NB4 (cell line): ENCODE data around the gene PPP1R9A.

Source experiments
- MYC ChIP-seq: IDR thresholded peaks from 2 replicates; pipeline ENCODE4 v1.6.1; 2011; ENCODE audit warnings: low read depth, low read length
- POLR2A ChIP-seq: IDR thresholded peaks from 2 replicates; pipeline ENCODE4 v1.6.1; 2011; ENCODE audit warnings: mild to moderate bottlenecking; ENCODE audit not compliant: insufficient read length; ENCODE audit errors: extremely low read depth
- TF ChIP-seq, protein P1 (sequence below): IDR thresholded peaks from one replicate; pipeline ENCODE4 v1.5.1; 2012; ENCODE audit warnings: low read depth, low read length
- TF ChIP-seq, protein P2 (sequence below): IDR thresholded peaks from 2 replicates; pipeline ENCODE4 v1.6.1; 2011; ENCODE audit warnings: low read depth, low read length

DNA sequence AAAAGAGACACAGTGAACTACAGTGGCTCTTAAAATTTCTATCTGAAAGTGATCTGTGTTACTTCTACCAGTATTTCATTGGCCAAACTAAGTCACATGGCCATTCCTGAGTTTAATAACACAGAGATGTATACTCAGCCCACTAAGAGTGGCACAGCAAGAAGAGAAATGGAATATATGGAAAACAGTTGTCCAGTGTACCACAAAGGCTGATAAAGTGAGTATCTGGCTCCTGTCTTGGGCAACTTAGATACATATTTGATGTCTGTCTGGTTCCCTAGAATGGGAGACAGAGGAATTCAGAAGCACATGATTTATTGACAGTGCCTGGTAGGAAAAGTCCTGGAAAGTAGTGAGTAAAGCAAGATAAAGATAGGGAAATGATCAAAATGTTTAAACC lies 427.1 kb downstream of the PPP1R9A start:
- TF ChIP-seq, protein P1, sequence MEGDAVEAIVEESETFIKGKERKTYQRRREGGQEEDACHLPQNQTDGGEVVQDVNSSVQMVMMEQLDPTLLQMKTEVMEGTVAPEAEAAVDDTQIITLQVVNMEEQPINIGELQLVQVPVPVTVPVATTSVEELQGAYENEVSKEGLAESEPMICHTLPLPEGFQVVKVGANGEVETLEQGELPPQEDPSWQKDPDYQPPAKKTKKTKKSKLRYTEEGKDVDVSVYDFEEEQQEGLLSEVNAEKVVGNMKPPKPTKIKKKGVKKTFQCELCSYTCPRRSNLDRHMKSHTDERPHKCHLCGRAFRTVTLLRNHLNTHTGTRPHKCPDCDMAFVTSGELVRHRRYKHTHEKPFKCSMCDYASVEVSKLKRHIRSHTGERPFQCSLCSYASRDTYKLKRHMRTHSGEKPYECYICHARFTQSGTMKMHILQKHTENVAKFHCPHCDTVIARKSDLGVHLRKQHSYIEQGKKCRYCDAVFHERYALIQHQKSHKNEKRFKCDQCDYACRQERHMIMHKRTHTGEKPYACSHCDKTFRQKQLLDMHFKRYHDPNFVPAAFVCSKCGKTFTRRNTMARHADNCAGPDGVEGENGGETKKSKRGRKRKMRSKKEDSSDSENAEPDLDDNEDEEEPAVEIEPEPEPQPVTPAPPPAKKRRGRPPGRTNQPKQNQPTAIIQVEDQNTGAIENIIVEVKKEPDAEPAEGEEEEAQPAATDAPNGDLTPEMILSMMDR, result no peak
- TF ChIP-seq POLR2A (no peak), MYC (no peak)
- TF ChIP-seq, protein P2, sequence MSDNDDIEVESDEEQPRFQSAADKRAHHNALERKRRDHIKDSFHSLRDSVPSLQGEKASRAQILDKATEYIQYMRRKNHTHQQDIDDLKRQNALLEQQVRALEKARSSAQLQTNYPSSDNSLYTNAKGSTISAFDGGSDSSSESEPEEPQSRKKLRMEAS, result no peak
